HG02763 (cell line): ENCODE data around the gene GANAB.
"Not testable (repeated sequence)": the region's sequence is repeated elsewhere in the genome, so short reads cannot be mapped to it uniquely, and the experiment has no call there.

Experiments
- ATAC-seq: cut with Tn5 transposase; IDR thresholded peaks from one replicate; pipeline ENCODE4 v1.9.1; 2021; ENCODE audit warnings: mild to moderate bottlenecking, moderate library complexity; ENCODE audit not compliant: unreplicated experiment

GANAB gene

GRCh38 chr11:62621567-62622470 lies 24.6 kb downstream of the GANAB start, which contains the start of gene B3GAT3:
TSS of gene B3GAT3 (minus strand) at chr11:62621986. CDS start at chr11:62621947, 39 bp downstream.
- peak; percentile 89 for ATAC-seq

- ATAC-seq: no peak
These were observed 25.3 kb downstream of the GANAB start for GRCh38 chr11:62621027-62621566.

GRCh38 chr11:62616957-62617356 lies 29.5 kb downstream of the GANAB start:
- not testable (repeated sequence) for ATAC-seq

- no peak for ATAC-seq
These were observed 30.9 kb downstream of the GANAB start for GRCh38 chr11:62615521-62615920.

GRCh38 chr11:62614275-62614674 lies 32.1 kb downstream of the GANAB start:
- ATAC-seq: no peak

GRCh38 chr11:62613291-62613778 lies 33.1 kb downstream of the GANAB start:
- ATAC-seq: no peak

- ATAC-seq: peak; percentile 72
These were observed 33.8 kb downstream of the GANAB start, which contains the start of the genes EML3 and ROM1 for GRCh38 chr11:62612366-62613290. TSS of gene EML3 (minus strand) at chr11:62612775. CDS start at chr11:62612457, 318 bp downstream. TSS of gene ROM1 (plus strand) at chr11:62613257. CDS start at chr11:62613282, 25 bp downstream.

GRCh38 chr11:62611705-62612365 lies 34.6 kb downstream of the GANAB start:
- ATAC-seq: peak; percentile 4

GRCh38 chr11:62610814-62611704 lies 35.4 kb downstream of the GANAB start:
- ATAC-seq: no peak

GRCh38 chr11:62610403-62610802 lies 36.0 kb downstream of the GANAB start:
- ATAC-seq: no peak

GRCh38 chr11:62608776-62609175 lies 37.6 kb downstream of the GANAB start:
- ATAC-seq: no peak

GRCh38 chr11:62607714-62608113 lies 38.7 kb downstream of the GANAB start:
- no peak for ATAC-seq

- no peak for ATAC-seq
These were observed 40.5 kb downstream of the GANAB start for GRCh38 chr11:62605902-62606301.

- ATAC-seq: no peak
These were observed 40.9 kb downstream of the GANAB start for GRCh38 chr11:62605467-62605866.

GRCh38 chr11:62604460-62605120 lies 41.8 kb downstream of the GANAB start:
- no peak for ATAC-seq

- no peak for ATAC-seq
These were observed 42.6 kb downstream of the GANAB start for GRCh38 chr11:62603776-62604299.

- ATAC-seq: no peak
These were observed 43.4 kb downstream of the GANAB start for GRCh38 chr11:62603072-62603408.
